Ovary (tissue), 9 donors: Measurements from ENCODE around the gene KRTAP5-4. TPM values are rescaled to one million over a fixed set of nuclear protein-coding genes. Genes with fewer than 3 reads are reported as not detected.

Source experiments
- DNase-seq, 5 donors: peaks; one replicate each; pipeline ENCODE4 v3.0.0-alpha.2; 2019 to 2020
- H3K27ac ChIP-seq, 2 donors: fragments of 200-600 bp; one replicate each; pipeline versions ENCODE4 v1.5.1 to v1.8.0; 2019 to 2022
- H3K27me3 ChIP-seq: fragments of 200-600 bp; one replicate; pipeline ENCODE4 v1.8.0; 2022
- H3K36me3 ChIP-seq: fragments of 200-600 bp; sonication (generic); one replicate; pipeline ENCODE4 v1.5.1; 2019
- H3K4me1 ChIP-seq: one replicate; pipeline ENCODE4 v1.8.1; 2013; ENCODE audit warnings: mild to moderate bottlenecking, moderate library complexity; ENCODE audit not compliant: insufficient read depth
- H3K4me3 ChIP-seq: fragments of 200-600 bp; sonication (generic); one replicate; pipeline ENCODE4 v1.5.1; 2017
- H3K9me3 ChIP-seq, 2 donors: fragments of 200-600 bp in 1 of 2; sonication (generic) in 1 of 2; one replicate each; pipeline versions ENCODE4 v1.5.1 to v1.8.1; 2013 to 2019; ENCODE audit warnings: mild to moderate bottlenecking in 1 of 2, moderate library complexity in 1 of 2
- EP300 ChIP-seq: sonication (generic); formaldehyde crosslinking; IDR thresholded peaks from one replicate; pipeline ENCODE4 v1.6.1; 2017; ENCODE audit warnings: antibody characterized with exemption
- POLR2A ChIP-seq: fragments of 450-650 bp; IDR thresholded peaks from one replicate; pipeline ENCODE4 v1.6.1; 2017; ENCODE audit warnings: antibody characterized with exemption, mild to moderate bottlenecking, moderate library complexity
- WGBS, 3 donors: extraction: QIAGEN DNeasy Blood & Tissue Kit in 1 of 3; methylation state at CpG; one replicate each; pipeline versions ENCODE4 v1.1.5 to v1.1.7; 2013 to 2017; 5-methylcytosine and 5-hydroxymethylcytosine counted together
- intact Hi-C, 4 donors: fragments of 100-400 bp; cut with DNase I; formaldehyde crosslinking; loops; one replicate each; pipeline versions ENCODE4 v1.11.0 to v1.15.1; 2022 to 2023
- polyA plus RNA-seq, 2 donors: library from polyadenylated mRNA; stranded (reverse); fragments of 200-250 nt in 1 of 2; fragments of 350-450 nt in 1 of 2; fragmentation: Illumina TruSeq in 1 of 2; extraction: RNeasy Lipid Tissue Mini Kit (QIAGEN cat#74804) in 1 of 2; gene quantifications; one replicate each; pipeline ENCODE4 v1.2.3, GENCODE V29; 2013 to 2014
- total RNA-seq, 7 donors: library from RNA; depleted of rRNA in 2 of 7; stranded (reverse); fragments of >200 nt in 2 of 7; fragmentation: NEBNext Ultra II Directional in 3 of 7; extraction: Animal tissue kit (Norgen Biotek cat#: 25700) in 3 of 7; gene quantifications; one replicate each; pipeline versions ENCODE4 v1.1.0 to v1.2.4, GENCODE V29; 2016 to 2023
- TF ChIP-seq, protein P1 (sequence below), 3 donors: fragments of 450-650 bp in 2 of 3; fragments of 200-600 bp in 1 of 3; IDR thresholded peaks; one replicate each; pipeline versions ENCODE4 v1.5.1 to v1.8.0; 2016 to 2022; ENCODE audit warnings: antibody characterized with exemption in 3 of 3, mild to moderate bottlenecking in 1 of 3
- donor health status: DM: no; HTN: no; CAD: no; lungs with moderate emphysema.
- donor health status: DM: no; HTN: no; CAD: no.
- donor health status: Bipolar disorder and iron deficiency.
- donor health status: DM: yes; HTN: yes; CAD: no.
- donor health status: DM: no; HTN: no; CAD: no.
- donor health status: DM: yes; HTN: yes; CAD: no.

The KRTAP5-4 gene
- total and polyA plus RNA-seq, 9 donors = not detected

DNA sequence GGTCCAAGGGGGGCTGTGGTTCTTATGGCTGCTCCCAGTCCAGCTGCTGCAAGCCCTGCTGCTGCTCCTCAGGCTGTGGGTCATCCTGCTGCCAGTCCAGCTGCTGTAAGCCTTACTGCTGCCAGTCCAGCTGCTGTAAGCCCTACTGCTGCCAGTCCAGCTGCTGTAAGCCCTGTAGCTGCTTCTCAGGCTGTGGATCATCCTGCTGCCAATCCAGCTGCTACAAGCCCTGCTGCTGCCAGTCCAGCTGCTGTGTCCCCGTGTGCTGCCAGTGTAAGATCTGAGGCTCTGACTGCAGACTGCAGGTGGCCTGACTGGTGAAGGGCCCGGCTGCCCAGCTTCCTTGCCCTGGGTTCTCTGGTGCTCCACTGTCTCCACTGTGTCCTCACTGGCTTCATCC is 8.3 kb upstream of the KRTAP5-4 start:
- Histone ChIP-seq H3K9me3 (no peaks in the 10 kb centered on the region), H3K4me1 (no peaks in the 10 kb centered on the region), H3K4me3 (no peak overlapping the region), H3K36me3 (no peaks in the 10 kb centered on the region), H3K27me3 (no peaks in the 10 kb centered on the region), H3K27ac (no peak overlapping the region)
- DNase-seq = no peak
- intact Hi-C loops = no loop called here
- TF ChIP-seq, protein P1, sequence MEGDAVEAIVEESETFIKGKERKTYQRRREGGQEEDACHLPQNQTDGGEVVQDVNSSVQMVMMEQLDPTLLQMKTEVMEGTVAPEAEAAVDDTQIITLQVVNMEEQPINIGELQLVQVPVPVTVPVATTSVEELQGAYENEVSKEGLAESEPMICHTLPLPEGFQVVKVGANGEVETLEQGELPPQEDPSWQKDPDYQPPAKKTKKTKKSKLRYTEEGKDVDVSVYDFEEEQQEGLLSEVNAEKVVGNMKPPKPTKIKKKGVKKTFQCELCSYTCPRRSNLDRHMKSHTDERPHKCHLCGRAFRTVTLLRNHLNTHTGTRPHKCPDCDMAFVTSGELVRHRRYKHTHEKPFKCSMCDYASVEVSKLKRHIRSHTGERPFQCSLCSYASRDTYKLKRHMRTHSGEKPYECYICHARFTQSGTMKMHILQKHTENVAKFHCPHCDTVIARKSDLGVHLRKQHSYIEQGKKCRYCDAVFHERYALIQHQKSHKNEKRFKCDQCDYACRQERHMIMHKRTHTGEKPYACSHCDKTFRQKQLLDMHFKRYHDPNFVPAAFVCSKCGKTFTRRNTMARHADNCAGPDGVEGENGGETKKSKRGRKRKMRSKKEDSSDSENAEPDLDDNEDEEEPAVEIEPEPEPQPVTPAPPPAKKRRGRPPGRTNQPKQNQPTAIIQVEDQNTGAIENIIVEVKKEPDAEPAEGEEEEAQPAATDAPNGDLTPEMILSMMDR (IDR thresholded peaks at IDR 0.05) = no peak
- TF ChIP-seq POLR2A = no peak
- no peak for TF ChIP-seq EP300
- WGBS, 3 donors = 37 to 51% (median 49%) methylated on average over 2 of the region's 2 CpGs

DNA sequence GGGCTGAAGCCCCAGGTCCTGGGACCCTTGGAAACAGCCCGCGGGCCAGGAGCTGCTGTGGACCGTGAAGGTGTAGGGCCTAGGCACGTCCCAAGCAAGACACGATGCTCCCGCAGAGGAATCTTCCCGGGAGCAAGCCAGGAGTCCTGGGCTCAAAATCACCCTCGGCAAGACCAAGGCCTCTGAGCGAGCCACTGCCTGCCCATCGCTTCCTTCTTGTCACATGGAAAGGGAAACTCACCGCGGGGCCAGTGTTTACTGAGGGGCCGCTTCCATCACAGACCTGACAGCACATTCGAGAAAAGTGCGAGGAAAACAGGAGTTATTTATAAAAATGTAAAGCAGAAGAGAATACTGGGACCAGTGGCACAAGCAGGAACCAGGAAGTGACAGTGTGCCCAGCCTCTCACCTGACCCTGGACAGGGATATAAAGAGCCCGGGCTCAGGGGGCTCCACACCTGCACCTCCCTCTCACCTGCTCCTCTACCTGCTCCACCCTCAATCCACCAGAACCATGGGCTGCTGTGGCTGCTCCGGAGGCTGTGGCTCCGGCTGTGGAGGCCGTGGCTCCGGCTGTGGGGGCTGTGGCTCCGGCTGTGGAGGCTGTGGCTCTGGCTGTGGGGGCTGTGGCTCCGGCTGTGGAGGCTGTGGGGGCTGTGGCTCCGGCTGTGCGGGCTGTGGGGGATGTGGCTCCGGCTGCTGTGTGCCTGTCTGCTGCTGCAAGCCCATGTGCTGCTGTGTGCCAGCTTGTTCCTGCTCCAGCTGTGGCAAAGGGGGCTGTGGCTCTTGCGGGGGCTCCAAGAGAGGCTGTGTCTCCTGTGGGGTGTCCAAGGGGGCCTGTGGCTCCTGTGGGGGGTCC is 7.6 kb upstream of the KRTAP5-4 start, which contains the start of gene KRTAP5-5:
KRTAP5-5 (plus strand) TSS at position 450 of the 860 bp plus-strand sequence; CDS start at position 516, 66 bp downstream.
- DNase-seq = no peak

GRCh38 chr11:1628506-1629325 is 6.8 kb upstream of the KRTAP5-4 start:
- no peaks in the 10 kb centered on the region for H3K27me3 ChIP-seq
- H3K4me3 ChIP-seq = no peak overlapping the region
- DNase-seq = peak in 1 of 5 donors; percentile 52
- 27 to 41% (median 35%) methylated on average over 28 to 35 of the region's 35 CpGs for WGBS, 3 donors
- no peaks in the 10 kb centered on the region for H3K4me1 ChIP-seq
- no peaks in the 10 kb centered on the region for H3K36me3 ChIP-seq
- no peaks in the 10 kb centered on the region for H3K9me3 ChIP-seq
- intact Hi-C loops = no loop called here
- TF ChIP-seq EP300 (no peak), POLR2A (no peak)
- TF ChIP-seq, protein P1 (IDR thresholded peaks at IDR 0.05) = no peak
- H3K27ac ChIP-seq = no peak overlapping the region

More for the DNA sequence above, 7.6 kb upstream of the KRTAP5-4 start, which contains the start of gene KRTAP5-5:
- H3K4me1 ChIP-seq = no peaks in the 10 kb centered on the region
- no peaks in the 10 kb centered on the region for H3K9me3 ChIP-seq
- TF ChIP-seq, protein P1 (IDR thresholded peaks at IDR 0.05) = no peak
- TF ChIP-seq POLR2A (no peak), EP300 (no peak)
- 60 to 68% (median 65%) methylated on average over 20 to 24 of the region's 26 CpGs for WGBS, 3 donors
- intact Hi-C loops = no loop called here
- no peaks in the 10 kb centered on the region for H3K27me3 ChIP-seq
- H3K27ac ChIP-seq = no peak within 1 kb of the TSS
- H3K4me3 ChIP-seq = no peak within 1 kb of the TSS
- H3K36me3 ChIP-seq = no peaks in the 10 kb centered on the region

GRCh38 chr11:1625541-1625940 is 3.6 kb upstream of the KRTAP5-4 start:
- intact Hi-C loops = no loop called here
- H3K27me3 ChIP-seq = no peaks in the 10 kb centered on the region

More at GRCh38 chr11:1625541-1625940, 3.6 kb upstream of the KRTAP5-4 start:
- no peak for DNase-seq
- 84 to 86% (median 85%) methylated on average over 13 of the region's 13 CpGs for WGBS, 3 donors
- no peaks in the 10 kb centered on the region for H3K4me1 ChIP-seq
- no peaks in the 10 kb centered on the region for H3K9me3 ChIP-seq
- H3K36me3 ChIP-seq = no peaks in the 10 kb centered on the region
- H3K4me3 ChIP-seq = no peak overlapping the region
- H3K27ac ChIP-seq = no peak overlapping the region
- TF ChIP-seq POLR2A = no peak
- TF ChIP-seq EP300 = no peak
- TF ChIP-seq, protein P1 (IDR thresholded peaks at IDR 0.05) = no peak
